NCI-H82 treated with DMSO at 0.1 percent for 48 hours (cell line): Measurements from ENCODE around the gene SENP5.
A peak's percentile ranks its signal among the peaks of the same experiment; 100 is the strongest.

Experiments
- DNase-seq: peaks from one replicate; lab custom pipeline; 2025; ENCODE audit not compliant: unreplicated experiment; lab: John Stamatoyannopoulos, UW

The SENP5 gene

DNA sequence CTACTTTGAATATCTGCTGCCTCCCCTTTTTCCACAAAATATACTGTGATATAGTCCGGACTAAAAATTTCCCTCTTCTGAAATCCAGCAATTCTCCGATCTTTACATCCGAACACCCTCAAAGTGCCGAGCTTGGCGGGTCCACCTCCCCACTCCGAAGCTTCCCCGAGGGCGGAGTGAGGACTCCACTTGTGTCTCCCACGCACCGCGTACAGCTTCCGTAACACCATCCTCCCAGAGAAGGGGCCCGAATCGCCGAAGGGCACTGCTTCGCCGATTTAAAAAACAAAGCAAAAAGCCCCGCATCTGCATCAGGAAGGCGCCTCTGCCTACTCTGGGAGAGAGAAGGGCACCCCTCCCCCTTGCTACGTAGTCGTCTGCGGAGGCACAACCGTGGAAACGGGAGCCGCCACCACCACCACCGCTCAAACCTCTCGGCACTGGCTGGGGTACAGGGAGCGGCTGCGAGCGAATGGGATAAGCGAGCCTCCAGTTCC lies 74.1 kb downstream of the SENP5 start:
- DNase-seq: no peak

DNA sequence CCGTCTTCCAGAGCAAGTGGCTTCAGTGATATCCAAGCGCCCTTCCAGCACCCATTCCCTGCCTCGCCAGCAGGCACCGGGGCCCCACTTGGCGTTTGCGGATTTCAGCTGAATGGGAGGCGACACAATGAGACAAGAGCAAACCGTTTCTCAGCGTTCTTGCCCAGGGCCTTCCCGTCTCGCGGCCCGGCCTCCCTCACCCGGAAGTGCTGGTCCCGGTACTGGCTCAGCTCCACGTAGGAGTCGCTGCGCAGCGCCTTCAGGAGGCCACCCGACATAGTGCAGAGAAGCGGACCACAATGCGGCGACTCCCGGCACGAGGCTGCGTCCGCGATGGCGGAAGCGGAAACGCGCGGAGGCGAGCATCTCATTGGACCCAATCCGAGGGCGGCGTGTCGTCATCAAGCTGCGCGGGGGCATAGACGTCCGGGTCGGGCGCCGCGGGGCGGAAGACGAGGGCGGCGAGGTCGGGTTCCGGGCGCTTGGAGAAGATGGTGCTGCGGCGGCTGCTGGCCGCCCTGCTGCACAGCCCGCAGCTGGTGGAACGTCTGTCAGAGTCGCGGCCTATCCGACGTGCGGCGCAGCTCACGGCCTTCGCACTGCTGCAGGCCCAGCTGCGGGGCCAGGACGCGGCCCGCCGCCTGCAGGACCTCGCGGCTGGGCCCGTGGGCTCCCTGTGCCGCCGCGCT lies 74.7 kb downstream of the SENP5 start, which contains the start of gene NCBP2:
Gene NCBP2, minus strand, starts transcription at position 303 of the 689 bp plus-strand sequence. Its CDS starts 25 bp downstream, at position 278.
- DNase-seq: peak; percentile 94

DNA sequence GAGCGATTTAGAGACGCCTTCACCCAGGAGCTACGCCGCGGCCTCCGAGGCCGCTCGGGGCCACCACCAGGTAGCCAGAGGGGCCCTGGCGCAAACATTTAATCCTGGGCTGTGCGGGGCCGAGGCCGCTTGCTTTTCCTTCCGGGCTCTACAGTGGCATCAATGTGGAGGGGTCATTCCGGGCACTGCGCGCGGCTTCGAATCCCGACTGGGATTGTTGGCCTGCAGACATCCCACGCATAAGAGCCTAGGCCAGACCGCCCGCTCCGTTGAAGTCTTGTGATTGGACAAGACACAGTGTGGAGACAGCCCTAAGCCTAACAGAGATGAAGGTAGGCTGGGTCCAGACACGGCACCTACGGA lies 75.2 kb downstream of the SENP5 start:
- peak; percentile 10 for DNase-seq

DNA sequence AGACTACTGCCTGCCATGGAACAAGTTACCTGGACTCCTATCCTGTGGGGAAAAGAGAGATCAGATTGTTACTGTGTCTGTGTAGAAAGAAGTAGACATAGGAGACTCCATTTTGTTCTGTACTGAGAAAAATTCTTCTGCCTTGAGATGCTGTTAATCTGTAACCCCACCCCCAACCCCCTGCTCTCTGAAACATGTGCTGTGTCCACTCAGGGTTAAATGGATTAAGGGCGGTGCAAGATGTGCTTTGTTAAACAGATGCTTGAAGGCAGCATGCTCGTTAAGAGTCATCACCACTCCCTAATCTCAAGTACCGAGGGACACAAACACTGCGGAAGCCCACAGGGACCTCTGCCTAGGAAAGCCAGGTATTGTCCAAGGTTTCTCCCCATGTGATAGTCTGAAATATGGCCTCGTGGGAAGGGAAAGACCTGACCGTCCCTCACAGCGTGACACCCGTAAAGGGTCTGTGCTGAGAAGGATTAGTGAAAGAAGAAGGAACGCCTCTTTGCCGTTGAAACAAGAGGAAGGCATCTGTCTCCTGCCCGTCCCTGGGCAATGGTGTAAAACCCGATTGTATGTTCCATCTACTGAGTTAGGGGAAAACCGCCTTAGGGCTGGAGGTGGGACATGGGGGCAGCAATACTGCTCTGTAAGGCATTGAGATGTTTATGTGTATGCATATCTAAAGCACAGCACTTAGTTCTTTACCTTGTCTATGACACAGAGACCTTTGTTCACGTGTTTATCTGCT lies 76.5 kb downstream of the SENP5 start:
- DNase-seq: peak; percentile 53

DNA sequence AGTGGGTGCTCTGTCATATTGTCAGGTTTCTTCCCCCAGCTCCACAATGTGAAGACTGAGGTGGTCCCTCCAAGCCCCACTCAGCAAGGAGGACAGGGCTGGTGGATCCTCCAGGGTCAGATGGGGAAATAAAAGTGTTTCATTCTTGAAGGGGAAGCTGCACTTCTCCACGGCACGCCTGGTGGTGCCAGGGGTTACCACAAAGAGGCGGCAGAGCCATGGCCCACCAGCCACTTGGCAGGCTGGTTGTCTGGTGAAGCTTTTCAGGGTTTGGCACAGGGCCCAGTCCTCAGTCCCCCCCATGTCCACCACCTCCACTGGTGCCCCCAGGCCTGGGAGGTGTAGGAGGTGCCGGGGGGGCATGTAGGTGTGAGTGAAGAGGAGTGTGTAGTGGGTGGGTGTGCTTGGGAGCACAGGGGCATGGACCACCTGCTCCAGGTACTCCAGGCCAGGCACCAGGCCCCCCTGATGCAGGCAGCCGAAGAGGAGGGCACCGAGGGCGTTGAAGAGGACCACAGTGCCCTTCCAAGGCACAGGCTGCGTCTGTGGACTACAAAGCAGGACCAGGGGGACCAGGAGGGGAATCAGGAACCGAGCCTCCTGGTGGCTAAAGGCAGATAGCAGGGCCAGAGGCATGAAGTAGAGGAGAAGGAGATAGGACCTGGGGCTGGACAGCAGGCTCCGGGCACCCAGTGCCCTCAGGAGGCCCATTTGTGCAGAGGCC lies 79.6 kb downstream of the SENP5 start:
- DNase-seq: no peak

DNA sequence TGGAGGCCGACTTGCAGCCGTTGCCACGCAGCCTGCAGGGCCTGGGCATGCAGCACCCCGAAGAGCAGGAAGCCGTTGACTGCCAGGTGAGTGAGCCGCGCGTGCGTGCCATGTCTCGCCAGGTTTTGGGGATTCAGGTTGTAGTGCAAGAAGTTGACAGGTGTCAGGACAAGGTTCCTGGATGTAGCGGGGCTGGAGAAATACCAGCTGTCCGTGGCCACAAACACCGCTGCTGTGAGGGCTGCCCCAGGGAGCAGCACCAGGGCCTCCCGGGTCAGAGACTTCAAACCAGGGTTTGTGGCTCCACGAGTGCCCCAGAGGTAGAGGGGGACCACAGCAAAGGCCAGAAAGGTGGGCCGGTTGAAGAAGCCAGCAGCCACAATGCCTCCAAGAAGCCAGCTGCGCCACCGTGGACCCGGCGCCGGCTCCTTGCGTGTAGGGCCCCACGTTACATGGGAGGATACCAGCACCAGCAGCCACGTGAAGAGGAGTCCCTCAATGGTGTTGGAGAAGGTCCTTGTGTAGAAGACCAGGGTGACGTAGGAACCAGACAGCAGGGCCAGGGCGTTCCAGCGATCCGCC lies 80.2 kb downstream of the SENP5 start:
- DNase-seq: no peak

DNA sequence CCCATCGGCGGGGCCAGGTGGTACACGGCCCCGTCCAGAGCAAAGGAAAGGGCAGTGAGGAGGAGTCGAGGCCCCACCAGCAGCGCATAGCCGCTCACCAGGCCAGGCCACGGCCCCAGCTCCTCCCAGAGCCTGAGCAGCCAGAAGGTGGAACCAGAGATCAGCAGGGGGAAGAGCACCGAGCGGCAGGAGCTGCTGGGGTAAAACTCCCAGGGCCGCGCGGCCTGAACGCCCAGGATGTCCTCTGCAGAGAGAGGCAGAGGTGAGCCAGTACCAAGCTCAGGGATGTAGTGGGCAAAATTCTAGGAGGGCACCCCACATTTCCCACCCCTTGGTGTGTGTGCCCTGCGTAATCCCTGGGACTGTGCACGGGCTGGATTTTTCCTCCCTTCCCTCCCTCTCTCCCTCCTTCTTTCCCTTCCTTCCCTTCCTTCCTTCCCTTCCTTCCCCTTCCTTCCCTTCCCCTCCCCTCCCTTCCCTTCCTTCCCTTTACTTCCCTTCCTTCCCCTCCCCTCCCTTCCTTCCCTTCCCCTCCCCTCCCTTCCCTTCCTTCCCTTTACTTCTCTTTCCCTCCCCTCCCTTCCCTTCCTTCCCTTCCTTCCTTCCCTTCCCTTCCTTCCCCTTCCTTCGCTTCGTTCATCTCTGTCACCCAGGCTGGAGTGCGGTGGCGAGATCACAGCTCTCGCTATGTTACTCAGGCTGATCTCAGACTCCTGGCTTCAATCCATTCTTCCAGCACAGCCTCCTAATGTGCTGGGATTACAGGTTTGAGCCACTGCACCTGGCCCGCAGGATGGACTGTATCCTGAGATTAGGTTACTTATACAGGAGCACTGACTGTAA lies 80.9 kb downstream of the SENP5 start:
- DNase-seq: peak; percentile 10

DNA sequence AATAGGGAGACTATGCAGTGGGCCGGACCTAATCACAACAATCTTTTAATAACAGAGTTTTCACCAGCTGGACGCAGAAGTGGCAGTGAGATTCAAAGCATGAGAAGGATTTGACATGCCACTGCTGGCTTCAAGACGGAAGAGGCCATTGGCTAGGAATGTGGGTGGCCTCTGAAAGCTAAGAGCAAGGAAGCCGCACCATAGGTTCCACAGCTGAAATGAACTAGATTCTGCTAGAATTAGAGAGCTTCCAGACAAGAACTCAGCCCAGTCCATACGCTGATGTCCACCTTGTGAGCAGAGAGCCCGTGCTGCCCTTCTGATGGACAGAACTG lies 81.5 kb downstream of the SENP5 start:
- no peak for DNase-seq

DNA sequence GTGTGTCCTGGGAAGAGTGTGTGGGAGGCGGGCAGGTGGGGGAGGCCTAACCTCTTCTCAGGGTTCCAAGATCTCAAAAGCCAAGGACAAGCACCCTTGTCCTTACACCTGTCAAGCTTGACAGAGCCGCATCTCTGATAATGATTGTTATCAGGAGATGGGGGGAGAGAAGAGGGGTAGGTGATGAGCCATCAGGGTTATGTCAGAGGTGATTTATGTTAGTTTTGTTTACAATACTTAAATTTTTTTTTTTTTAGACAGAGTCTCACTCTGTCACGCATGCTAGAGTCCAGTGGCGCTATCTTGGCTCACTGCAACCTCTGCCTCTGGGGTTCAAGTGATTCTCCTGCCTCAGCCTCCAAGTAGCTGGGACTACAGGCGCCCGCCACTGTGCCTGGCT lies 82.0 kb downstream of the SENP5 start:
- no peak for DNase-seq

DNA sequence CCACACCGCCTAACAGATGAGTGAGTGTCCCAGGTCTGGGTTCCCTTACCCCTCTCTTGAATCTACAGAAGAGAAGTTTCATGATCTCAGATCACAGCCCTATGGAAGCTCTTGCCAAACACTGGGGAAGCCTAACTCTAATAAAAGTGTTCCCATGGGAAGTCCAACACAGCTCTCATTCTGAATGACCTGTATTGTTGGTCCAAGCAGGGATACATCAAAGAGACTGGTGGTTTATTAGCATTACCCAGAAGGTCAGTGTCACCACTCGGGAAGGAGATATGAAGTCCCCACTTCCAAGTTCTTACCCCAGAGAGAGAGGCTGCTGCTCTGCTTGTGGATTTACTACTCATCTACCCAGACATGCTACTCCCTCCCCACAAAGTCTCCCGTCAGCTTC lies 83.7 kb downstream of the SENP5 start:
- no peak for DNase-seq

DNA sequence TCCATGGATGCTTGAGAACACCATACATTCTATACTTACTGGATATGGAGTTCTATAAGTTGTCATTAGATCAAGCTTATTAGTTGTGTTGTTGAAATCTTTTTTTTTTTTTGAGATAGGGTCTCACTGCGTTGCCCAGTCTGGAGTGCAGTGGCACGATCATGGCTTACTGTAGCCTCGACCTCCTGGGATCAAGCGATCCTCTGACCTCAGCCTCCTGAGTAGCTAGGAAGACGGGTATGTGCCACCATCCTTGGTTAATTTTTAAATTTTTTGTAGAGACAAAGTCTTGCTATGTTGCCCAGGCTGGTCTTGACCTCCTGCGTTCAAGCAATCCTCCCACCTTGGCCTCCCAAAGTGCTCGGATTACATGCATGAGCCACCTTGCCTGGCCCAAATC lies 87.1 kb downstream of the SENP5 start:
- no peak for DNase-seq

DNA sequence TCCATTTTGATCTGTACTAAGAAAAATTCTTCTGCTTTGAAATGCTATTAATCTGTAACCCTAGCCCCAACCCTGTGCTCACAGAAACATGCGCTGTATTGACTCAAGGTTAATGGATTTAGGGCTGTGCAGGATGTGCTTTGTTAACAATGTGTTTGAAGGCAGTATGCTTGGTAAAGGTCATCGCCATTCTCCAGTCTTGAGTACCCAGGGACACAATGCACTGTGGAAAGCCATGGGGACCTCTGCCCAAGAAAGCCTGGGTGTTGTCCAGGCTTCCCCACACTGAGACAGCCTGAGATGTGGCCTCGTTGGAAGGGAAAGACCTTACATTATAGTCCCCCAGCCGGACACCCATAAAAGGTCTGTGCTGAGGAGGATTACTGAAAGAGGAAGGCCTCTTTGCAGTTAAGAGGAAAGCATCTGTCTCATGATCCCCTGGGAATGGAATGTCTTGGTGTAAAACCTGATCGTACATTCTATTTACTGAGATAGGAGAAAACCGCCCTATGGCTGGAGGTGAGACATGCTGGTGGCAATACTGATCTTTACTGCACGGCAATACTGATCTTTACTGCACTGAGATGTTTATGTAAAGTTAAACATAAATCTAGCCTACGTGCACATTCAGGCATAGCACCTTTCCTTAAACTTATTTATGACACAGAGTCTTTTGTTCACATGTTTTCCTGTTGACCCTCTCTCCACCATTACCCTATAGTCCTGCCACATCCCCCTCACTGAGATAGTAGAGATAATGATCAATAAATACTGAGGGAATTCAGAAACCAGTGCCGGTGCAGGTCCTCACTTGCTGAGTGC lies 94.6 kb downstream of the SENP5 start:
- peak; percentile 89 for DNase-seq

DNA sequence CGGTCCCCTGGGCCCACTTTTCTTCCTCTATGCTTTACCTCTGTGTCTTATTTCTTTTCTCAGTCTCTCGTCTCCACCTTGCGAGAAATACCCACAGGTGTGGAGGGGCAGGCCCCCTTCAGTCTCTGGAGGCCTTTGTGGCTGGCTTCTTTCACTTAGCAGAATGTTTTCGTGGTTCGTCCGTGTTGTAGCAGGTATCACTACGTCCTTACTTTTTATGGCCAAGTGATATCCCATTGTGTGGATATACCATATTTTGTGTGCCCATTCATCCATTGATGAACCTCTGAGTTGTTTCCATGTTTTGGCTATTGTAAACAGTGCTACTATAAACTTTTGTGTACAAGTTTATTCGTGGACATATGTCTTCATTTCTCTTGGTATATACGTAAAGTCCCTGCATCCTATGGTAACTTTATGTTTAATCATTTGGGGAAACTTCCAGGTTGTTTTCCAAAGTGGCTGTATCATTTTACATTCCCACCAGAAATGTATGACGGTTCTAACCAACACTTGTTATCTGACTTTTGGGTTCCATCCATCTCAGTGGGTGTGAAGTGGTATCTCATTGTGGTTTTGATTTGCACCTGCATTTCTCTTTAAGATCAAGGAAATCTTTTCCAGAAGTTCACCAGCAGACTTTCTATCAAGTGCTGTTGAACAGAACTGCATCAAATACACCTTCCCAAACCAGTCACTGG lies 95.4 kb downstream of the SENP5 start:
- DNase-seq: no peak

DNA sequence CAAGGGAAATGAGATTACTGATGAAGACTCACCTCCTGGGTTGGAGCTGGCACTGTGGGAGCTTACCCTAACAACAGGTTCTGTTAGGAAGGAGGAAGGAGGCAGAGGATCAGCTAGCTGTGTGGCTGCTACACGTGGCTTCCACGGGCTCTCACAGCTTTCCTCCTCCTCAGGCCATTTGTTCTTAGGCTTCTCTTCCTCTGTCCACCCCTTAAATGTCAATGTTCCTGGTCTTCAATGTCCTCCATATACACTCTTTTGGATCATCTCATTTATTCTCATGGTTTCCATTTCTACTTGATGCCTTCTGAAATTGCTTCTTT lies 95.9 kb downstream of the SENP5 start:
- DNase-seq: no peak

DNA sequence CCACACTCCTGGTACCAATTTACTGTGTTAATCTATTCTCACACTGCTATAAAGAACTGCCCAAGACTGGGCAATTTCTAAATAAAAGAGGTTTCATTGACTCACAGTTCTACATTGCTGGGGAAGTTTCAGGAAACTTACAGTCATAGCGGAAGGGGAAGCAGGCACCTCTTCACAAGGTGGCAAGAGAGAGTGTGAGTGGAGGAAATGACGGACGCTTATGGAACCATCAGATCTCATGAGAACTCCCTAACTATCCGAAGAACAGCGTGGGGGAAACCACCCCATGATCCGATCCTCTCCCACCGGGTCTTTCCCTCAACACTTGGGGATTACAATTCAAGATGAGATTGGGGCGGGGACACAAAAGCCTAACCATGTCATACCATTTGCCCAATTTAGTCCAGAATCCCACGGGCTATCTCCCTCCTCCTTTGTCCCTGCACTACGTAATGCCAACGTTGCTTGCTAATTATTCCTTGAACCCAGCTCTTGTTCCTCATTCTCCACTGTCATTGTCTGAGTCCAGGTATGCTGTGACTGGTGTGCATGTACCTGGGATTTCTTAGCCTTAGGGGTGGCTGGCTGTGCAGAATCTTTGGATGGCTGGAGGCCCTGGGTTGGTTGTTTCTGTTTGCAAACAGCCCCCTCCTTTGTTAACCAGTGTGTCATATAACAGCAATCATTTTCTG lies 97.5 kb downstream of the SENP5 start:
- DNase-seq: no peak

DNA sequence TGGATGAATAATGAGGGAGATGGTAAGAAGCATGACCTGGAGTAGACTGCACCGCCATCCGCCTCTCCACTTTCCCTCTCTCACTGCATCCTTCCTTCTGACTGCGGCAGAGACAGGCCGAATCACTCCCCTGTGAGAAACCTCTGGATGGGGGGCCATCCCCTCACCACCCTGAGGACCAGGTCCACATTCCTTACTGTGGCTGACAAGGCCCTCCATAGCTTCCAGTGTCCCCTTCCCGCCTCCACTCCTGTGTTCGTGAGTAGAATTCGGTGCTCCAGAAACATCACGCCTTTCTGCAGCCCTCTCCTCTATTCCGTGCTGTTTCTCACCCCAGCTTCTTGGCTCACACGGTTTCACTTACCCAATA lies 98.1 kb downstream of the SENP5 start:
- DNase-seq: no peak

DNA sequence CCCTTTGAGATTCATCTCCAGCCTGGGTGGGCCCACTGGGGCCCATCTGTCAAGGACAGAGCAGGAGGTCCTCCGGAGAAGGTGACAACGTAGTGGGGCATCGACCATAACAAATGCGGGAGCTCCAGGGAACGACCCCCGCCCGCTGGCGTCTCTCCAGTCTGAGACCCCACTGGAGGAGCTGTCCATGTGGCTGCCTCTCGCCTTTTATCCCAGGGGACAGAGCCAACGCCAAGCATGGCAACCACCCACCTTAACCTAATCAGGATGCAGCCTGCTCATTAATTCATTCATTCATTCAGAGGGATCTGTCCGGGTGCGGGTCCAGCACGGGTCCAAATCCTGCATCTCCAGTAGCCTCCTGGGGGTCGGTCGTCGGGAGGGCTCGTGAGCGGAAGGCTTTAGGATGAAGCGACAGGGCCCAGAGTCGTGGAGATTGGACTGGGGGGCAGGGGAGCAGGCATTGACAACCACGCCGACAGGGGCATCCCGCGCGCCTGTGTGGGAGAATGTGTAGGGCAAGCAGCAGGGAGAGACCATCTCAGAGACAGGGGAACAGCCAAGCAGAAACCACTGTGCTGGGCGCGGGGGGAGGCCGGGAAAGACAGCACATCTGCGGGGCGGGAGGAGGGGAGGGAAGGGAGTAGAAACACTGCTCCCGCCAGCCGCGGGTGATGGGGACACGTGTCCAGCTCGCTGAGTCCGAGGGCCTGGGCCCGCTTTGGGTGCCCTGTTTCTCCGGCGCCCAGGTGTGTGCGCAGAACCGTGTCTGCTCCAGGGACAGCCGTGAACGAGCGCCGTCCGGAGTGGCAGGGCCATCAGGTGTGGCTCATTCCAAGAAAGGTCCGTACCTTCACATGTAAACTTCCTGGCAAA lies 99.0 kb downstream of the SENP5 start:
- DNase-seq: no peak
